B cell (primary cell): ENCODE measurements around the gene CTTNBP2NL. TPM values are rescaled to one million over a fixed set of nuclear protein-coding genes. Genes with fewer than 3 reads are reported as not detected.

Experiments used
- ATAC-seq: fragments of 200-7000 bp; cut with Tn5 transposase; one replicate; pipeline ENCODE4 v1.10.0; 2021; ENCODE audit warnings: low read depth, mild to moderate bottlenecking, moderate number of reproducible peaks, moderate library complexity
- CTCF ChIA-PET: fragments of 350-600 bp; sonication (Branson Sonifier 250); formaldehyde crosslinking; loops from one replicate; lab custom pipeline; 2021; ENCODE audit warnings: antibody characterized with exemption, inconsistent platforms; lab: Charles Lee
- POLR2A ChIA-PET: fragments of 350-600 bp; sonication (Branson Sonifier 250); formaldehyde crosslinking; loops from one replicate; lab custom pipeline; 2021; ENCODE audit warnings: antibody characterized with exemption; lab: Charles Lee
- DNase-seq: peaks from one replicate; pipeline ENCODE4 v3.0.0; 2013
- H2AFZ ChIP-seq: 2 replicates; pipeline ENCODE4 v1.6.1; 2012; ENCODE audit warnings: mild to moderate bottlenecking, low read depth, low read length; ENCODE audit not compliant: insufficient read depth, poor library complexity, severe bottlenecking
- H3K27ac ChIP-seq, 2 donors: 1 replicate in 1 of 2; 2 replicates in 1 of 2; pipeline ENCODE4 v1.5.1; 2012 to 2013; ENCODE audit warnings: low read length in 2 of 2, mild to moderate bottlenecking in 2 of 2, moderate library complexity in 1 of 2
- H3K27me3 ChIP-seq, 4 experiments: fragments of 200-600 bp in 1 of 4; sonication (generic) in 1 of 4; replicated peaks in 1 of 4; 1 replicate in 2 of 4; 2 replicates in 2 of 4; pipeline versions ENCODE4 v1.6.1 to v1.7.0; 2013 to 2016; ENCODE audit warnings: low read length in 3 of 4, mild to moderate bottlenecking in 2 of 4, mixed read lengths in 1 of 4, moderate library complexity in 1 of 4; ENCODE audit not compliant: insufficient read depth in 4 of 4, control insufficient read depth in 3 of 4; ENCODE audit errors: control extremely low read depth in 1 of 4
- H3K36me3 ChIP-seq, 2 experiments: replicated peaks in 1 of 2; 1 replicate in 1 of 2; 2 replicates in 1 of 2; pipeline versions ENCODE4 v1.6.1 to v1.7.1; 2013; ENCODE audit warnings: low read length in 1 of 2; ENCODE audit not compliant: insufficient read depth in 2 of 2, control insufficient read depth in 1 of 2; ENCODE audit errors: control extremely low read depth in 1 of 2, extremely low read depth in 1 of 2
- H3K4me1 ChIP-seq, 2 donors: fragments of 200-600 bp in 1 of 2; sonication (generic) in 1 of 2; 1 replicate in 1 of 2; 2 replicates in 1 of 2; pipeline versions ENCODE4 v1.5.1 to v1.6.1; 2013 to 2017; ENCODE audit warnings: low read length in 2 of 2; ENCODE audit not compliant: control insufficient read depth in 2 of 2, insufficient read depth in 2 of 2
- H3K4me2 ChIP-seq: replicated peaks from 2 replicates; pipeline ENCODE3; 2012; ENCODE audit warnings: mild to moderate bottlenecking, low read depth, low read length; ENCODE audit not compliant: poor library complexity, severe bottlenecking
- H3K4me3 ChIP-seq, 5 experiments: fragments of 200-600 bp in 1 of 5; sonication (generic) in 1 of 5; 1 replicate in 3 of 5; 2 replicates in 2 of 5; pipeline versions ENCODE4 v1.5.1 to v1.7.0; 2011 to 2016; ENCODE audit warnings: low read length in 4 of 5, mild to moderate bottlenecking in 4 of 5, low read depth in 2 of 5, control low read depth in 1 of 5, moderate library complexity in 1 of 5; ENCODE audit not compliant: insufficient read depth in 1 of 5; ENCODE audit errors: control extremely low read depth in 1 of 5, extremely low read depth in 1 of 5
- H3K79me2 ChIP-seq: fragments of 200-600 bp; sonication (generic); one replicate; pipeline ENCODE4 v1.6.0; 2016; ENCODE audit warnings: low read length; ENCODE audit not compliant: control insufficient read depth, insufficient read depth
- H3K9ac ChIP-seq: fragments of 200-600 bp; sonication (generic); 2 replicates; pipeline ENCODE4 v1.6.1; 2017; ENCODE audit warnings: mild to moderate bottlenecking, low read length, moderate library complexity
- H3K9me3 ChIP-seq, 3 donors: one replicate each; pipeline versions ENCODE4 v1.6.1 to v1.7.1; 2013; ENCODE audit warnings: low read length in 2 of 3; ENCODE audit not compliant: control insufficient read depth in 2 of 3, insufficient read depth in 1 of 3; ENCODE audit errors: control extremely low read depth in 1 of 3
- H4K20me1 ChIP-seq: 2 replicates; pipeline ENCODE4 v1.6.0; 2012; ENCODE audit warnings: mild to moderate bottlenecking, low read length; ENCODE audit not compliant: insufficient read depth, control insufficient read depth, poor library complexity, severe bottlenecking
- H3K27ac Mint-ChIP-seq: one replicate; pipeline ENCODE4 v1.8.0; 2021; ENCODE audit warnings: mixed read lengths
- H3K27me3 Mint-ChIP-seq: one replicate; pipeline ENCODE4 v1.8.0; 2021; ENCODE audit warnings: mixed read lengths
- H3K4me1 Mint-ChIP-seq: one replicate; pipeline ENCODE4 v1.8.0; 2021; ENCODE audit warnings: mixed read lengths
- H3K4me3 Mint-ChIP-seq: one replicate; pipeline ENCODE4 v1.8.0; 2021; ENCODE audit warnings: mixed read lengths
- H3K9me3 Mint-ChIP-seq: one replicate; pipeline ENCODE4 v1.8.0; 2022; ENCODE audit warnings: mixed read lengths; ENCODE audit not compliant: insufficient read depth
- CTCF ChIP-seq: fragments of 200-600 bp; IDR thresholded peaks from one replicate; pipeline ENCODE4 v1.8.0; 2022; ENCODE audit warnings: antibody characterized with exemption, mild to moderate bottlenecking
- EZH2 ChIP-seq: IDR thresholded peaks from 2 replicates; pipeline ENCODE4 v1.6.1; 2012; ENCODE audit warnings: borderline replicate concordance, low read depth, mild to moderate bottlenecking, moderate library complexity, low read length; ENCODE audit not compliant: insufficient read depth, poor library complexity, severe bottlenecking
- WGBS: methylation state at CpG from one replicate; pipeline ENCODE4 v1.1.5; 2013; ENCODE audit warnings: missing lambda C conversion rate; ENCODE audit not compliant: insufficient coverage; 5-methylcytosine and 5-hydroxymethylcytosine counted together
- intact Hi-C: fragments of 100-400 bp; cut with micrococcal nuclease; formaldehyde crosslinking; loops from one replicate; pipeline ENCODE4 v1.10.0; 2022
- polyA plus RNA-seq: library from polyadenylated mRNA; depleted of rRNA; stranded (reverse); fragments of >200 nt; gene quantifications from 2 replicates; pipeline ENCODE4 v1.2.3, GENCODE V29; 2012
- total RNA-seq, 2 donors: library from RNA; stranded (reverse); fragments of 120-200 nt in 1 of 2; gene quantifications; 1 replicate in 1 of 2; 2 replicates in 1 of 2; pipeline versions ENCODE4 v1.2.3 to v1.2.4, GENCODE V29; 2013 to 2022

Gene CTTNBP2NL
- total and polyA plus RNA-seq, 2 donors (not counting 1 experiment from before 2014, with no cell fraction given), result 0.46 to 28.9 TPM

DNA sequence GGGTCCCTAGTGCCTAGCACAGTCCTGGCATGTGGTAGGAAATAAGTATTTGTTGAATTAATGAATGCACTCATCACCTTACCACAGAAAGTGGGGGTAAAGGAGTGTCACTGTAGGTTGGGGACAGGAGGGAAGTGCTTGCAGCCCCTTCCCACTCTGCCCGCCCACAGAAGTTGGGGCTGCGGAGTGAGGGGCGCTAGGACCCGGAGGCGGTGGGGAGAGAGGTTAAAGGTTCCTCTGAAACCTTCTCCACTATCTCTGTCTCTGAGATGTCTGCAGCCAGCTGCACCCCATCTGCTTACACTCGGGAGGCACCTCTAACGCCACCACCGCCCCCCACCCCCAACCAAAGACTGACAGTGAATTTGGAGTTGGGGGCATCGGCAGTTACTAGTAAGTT, 111.3 kb downstream of the CTTNBP2NL start:
- H4K20me1 ChIP-seq, result no peaks in the 10 kb centered on the region
- H3K4me1 ChIP-seq, result peaks cover 41 to 52% of the 10 kb centered on the region in 2 donors
- no peak for DNase-seq
- no peak for ATAC-seq
- peak overlapping the region; percentile 82 for H2AFZ ChIP-seq
- no peaks in the 10 kb centered on the region for H3K79me2 ChIP-seq
- H3K4me3 ChIP-seq, result peak overlapping the region in 2 of 5 experiments; percentile 44 to 67
- ChIA-PET CTCF (no interaction called here), POLR2A (no interaction called here)
- H3K9ac ChIP-seq, result peak overlapping the region; percentile 71
- peak overlapping the region; percentile 82 for H3K4me2 ChIP-seq
- no peak for TF ChIP-seq EZH2
- TF ChIP-seq CTCF, result no peak
- H3K4me1 Mint-ChIP-seq, result peaks cover 43% of the 10 kb centered on the region
- H3K4me3 Mint-ChIP-seq, result peak overlapping the region; percentile 89
- H3K27ac ChIP-seq, result no peak overlapping the region
- H3K9me3 ChIP-seq, result peaks cover 0 to 10% (median 0%) of the 10 kb centered on the region in 3 donors
- no peaks in the 10 kb centered on the region for H3K36me3 ChIP-seq
- intact Hi-C loops, result loop anchor here (2.0 to 10.0 kb wide), 2 partner anchors 111 to 167 kb away; partner anchors contain the start of genes CTTNBP2NL and MOV10
- H3K9me3 Mint-ChIP-seq, result no peaks in the 10 kb centered on the region
- 100% methylated on average over 4 of the region's 9 CpGs for WGBS
- peak overlapping the region; percentile 22 for H3K27ac Mint-ChIP-seq
- peaks cover 28% of the 10 kb centered on the region for H3K27me3 Mint-ChIP-seq
- H3K27me3 ChIP-seq, result peaks cover 0 to 74% (median 25%) of the 10 kb centered on the region in 4 experiments

GRCh38 chr1:112507921-112508277, 111.9 kb downstream of the CTTNBP2NL start:
- H3K4me3 Mint-ChIP-seq, result peak overlapping the region; percentile 89
- peak overlapping the region; percentile 82 for H3K4me2 ChIP-seq
- H3K4me1 ChIP-seq, result peaks cover 36 to 49% of the 10 kb centered on the region in 2 donors
- peak overlapping the region; percentile 71 for H3K9ac ChIP-seq
- TF ChIP-seq EZH2, result no peak
- no peak for TF ChIP-seq CTCF
- peaks cover 0 to 68% (median 19%) of the 10 kb centered on the region in 4 experiments for H3K27me3 ChIP-seq
- ChIA-PET POLR2A (no interaction called here), CTCF (interaction anchor here (0.7 to 1.6 kb wide), 3 partner anchors 45 to 212 kb away, joined by 3 to 6 read pairs (median 3); no protein-coding TSS in a partner anchor)
- DNase-seq (peak; percentile 42), ATAC-seq (peak; percentile 40)
- H3K4me1 Mint-ChIP-seq, result peaks cover 38% of the 10 kb centered on the region
- peak overlapping the region; percentile 82 for H2AFZ ChIP-seq
- no peak overlapping the region for H3K27ac Mint-ChIP-seq
- no peaks in the 10 kb centered on the region for H3K79me2 ChIP-seq
- H3K27ac ChIP-seq, result no peak overlapping the region
- H3K36me3 ChIP-seq, result no peaks in the 10 kb centered on the region
- no peaks in the 10 kb centered on the region for H3K9me3 Mint-ChIP-seq
- H3K27me3 Mint-ChIP-seq, result peaks cover 23% of the 10 kb centered on the region
- WGBS, result 0% methylated on average over 11 of the region's 15 CpGs
- intact Hi-C loops, result loop anchor here (1.0 to 10.0 kb wide), 4 partner anchors 42 to 167 kb away; partner anchors contain the start of genes CAPZA1, CTTNBP2NL, MOV10 and ST7L
- H4K20me1 ChIP-seq, result no peaks in the 10 kb centered on the region
- peak overlapping the region; percentile 35 to 67 (median 56) for H3K4me3 ChIP-seq
- peaks cover 0 to 10% (median 0%) of the 10 kb centered on the region in 3 donors for H3K9me3 ChIP-seq
